HG03558 (cell line): Measurements from ENCODE around the gene PARVA.
"Not testable (repeated sequence)": the region's sequence is repeated elsewhere in the genome, so short reads cannot be mapped to it uniquely, and the experiment has no call there.

Source experiments
- ATAC-seq: cut with Tn5 transposase; IDR thresholded peaks from one replicate; pipeline ENCODE4 v1.9.1; 2021; ENCODE audit warnings: moderate number of reproducible peaks; ENCODE audit not compliant: unreplicated experiment; ENCODE audit errors: extremely low read depth

PARVA gene, protein sequence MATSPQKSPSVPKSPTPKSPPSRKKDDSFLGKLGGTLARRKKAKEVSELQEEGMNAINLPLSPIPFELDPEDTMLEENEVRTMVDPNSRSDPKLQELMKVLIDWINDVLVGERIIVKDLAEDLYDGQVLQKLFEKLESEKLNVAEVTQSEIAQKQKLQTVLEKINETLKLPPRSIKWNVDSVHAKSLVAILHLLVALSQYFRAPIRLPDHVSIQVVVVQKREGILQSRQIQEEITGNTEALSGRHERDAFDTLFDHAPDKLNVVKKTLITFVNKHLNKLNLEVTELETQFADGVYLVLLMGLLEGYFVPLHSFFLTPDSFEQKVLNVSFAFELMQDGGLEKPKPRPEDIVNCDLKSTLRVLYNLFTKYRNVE

DNA sequence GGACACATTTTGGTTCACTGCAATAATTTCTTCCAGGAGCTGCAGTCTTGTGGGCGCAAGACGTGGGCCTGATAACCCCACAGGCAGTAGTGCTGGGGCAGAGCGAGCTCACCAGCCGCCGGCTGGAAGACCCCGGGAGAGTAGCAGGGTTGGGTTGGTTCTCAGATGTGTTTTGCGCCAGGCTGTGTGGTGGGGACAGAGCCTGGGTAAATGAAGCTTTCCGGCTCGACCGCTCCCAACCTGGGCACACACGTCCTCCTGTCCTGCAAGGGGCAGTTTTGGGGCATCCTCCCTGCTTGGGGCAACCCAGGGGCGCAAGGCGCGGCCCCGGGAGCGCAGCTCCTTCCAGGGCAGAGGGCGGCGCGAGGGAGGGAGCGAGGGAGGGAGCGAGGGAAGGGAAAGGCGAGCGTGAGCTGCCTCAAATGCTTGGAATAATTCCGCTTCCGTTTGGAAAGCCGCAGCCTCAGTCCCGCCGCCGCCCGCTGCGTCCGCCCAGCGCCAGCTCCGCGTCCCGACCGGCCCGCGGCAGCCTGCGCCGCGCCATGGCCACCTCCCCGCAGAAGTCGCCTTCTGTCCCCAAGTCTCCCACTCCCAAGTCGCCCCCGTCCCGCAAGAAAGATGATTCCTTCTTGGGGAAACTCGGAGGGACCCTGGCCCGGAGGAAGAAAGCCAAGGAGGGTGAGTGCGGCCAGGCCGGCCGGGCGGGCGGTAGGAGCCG is at the start of gene PARVA:
Gene PARVA (plus strand): TSS at position 466 of the 718 bp plus-strand sequence. CDS start 77 bp downstream, at position 543.
- no peak for ATAC-seq

DNA sequence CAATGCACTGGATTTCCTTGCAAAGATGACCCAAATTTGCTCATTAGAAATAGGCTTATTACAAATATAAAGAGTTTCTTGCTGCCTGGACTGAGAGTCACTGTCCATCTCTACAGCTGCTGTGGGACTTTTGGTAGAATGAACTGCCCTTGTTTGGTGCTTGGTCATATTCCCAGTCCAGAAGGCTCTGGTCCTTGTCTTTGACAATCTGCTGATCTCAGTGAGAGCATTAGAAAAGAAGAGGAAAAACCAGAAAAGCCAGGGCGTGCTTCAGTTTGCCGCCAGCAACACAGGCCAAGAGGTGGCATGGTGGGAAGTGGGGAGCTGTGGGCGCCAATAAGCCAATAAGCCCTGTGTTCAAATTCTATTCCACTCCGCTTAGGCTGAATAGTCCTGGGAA is 48.2 kb upstream of the PARVA start:
- no peak for ATAC-seq

DNA sequence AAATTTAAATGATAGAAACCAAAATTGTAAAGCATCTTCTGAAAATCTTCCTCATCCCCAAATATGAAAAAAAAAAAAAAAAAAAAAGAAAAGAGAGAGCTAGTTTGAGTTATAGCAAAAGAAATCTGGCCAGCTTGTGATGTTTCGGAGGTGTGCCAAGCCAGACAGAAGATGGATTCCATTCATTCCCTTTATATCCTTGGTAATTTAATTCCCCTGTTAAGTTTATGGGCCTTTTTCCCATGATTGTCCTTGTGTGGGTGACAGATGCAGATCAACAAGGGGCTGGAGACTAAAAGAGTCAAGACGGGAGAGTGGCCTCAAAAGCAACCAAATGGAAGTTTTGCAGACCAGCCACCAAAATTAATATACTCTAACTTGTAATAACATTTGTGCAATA is 47.6 kb upstream of the PARVA start:
- ATAC-seq, result no peak

DNA sequence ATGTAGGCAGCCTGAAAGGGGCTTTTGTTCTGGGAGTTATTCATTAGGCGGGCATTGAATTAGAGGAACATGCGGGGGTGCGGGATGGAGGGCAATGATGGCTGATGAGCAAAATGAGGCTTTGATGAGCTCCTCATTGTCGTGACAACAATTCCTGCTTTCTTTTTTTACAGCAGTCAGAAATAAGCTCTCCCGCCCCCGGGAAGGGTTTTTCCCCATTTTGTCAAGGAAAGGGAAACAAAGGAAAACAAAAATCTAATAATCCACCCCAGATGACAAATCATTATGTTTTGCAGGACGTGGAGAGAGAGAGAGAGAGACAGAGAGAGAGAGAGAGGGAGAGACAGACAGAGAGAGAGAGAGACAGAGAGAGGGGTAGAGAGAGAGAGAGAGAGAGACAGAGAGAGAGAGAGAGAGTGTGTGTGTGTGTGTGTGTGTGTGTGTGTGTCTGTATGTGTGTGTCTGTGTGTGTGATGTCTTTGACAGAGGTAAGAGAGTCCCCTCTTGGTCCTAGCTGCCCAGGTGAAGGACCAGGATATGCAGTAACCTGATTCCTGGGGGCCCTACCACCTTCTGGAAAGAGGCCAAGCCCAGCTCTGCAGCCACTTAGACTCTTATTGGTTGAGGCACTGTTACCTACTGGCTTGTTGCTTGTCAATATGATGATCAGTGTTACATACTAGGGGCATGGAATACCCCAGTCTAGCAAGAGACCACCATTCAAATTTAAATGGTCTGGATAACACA is 46.7 kb upstream of the PARVA start:
- ATAC-seq, result no peak

DNA sequence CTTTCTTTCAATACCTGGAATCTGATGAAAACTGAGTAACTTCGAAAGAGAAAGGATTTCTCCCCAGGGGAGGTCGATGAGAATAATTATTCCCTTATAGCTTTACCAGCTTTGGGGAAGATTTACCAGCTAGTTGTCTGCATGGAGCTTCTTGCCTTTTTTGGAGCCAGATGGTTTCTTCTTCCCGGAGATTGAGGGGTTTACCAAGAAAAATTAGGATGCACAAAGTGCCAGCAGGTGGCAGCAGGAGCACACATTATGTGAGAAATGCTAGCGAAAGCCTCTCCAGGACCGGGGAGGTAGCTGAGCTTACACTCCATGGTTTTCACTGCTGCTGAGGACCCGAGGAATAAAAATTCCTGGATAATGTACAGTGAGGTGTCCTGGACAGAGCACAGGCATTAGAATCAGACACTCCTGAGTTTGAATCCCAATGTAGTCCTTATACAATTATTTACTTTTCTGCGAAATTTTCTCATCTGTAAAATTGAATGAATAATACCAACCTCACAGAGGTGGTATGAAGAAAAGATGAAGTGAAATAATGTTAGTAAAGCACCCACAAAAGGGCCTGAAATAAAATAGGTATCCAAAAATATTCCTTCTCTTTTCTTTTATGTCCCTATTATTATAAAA is 46.0 kb upstream of the PARVA start:
- ATAC-seq, result no peak

DNA sequence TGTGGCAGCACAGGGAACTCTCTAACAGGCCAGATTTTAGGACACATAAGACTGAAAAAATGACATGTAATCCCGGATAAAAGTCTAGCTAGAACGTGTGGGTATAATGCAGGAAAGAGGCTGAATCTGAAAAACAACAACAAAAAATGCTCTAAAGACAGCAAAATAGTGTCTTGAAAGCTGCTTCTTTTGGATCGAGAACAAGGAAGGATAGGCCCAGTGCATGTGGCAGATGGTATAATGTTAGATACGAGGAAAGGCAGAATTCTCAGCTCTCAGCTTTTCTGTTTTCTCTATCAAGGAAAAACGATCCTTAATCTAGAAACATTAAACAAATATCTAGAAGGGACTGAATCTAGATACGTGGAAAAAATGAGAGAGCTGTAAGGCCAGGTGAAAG is 33.8 kb upstream of the PARVA start:
- no peak for ATAC-seq

DNA sequence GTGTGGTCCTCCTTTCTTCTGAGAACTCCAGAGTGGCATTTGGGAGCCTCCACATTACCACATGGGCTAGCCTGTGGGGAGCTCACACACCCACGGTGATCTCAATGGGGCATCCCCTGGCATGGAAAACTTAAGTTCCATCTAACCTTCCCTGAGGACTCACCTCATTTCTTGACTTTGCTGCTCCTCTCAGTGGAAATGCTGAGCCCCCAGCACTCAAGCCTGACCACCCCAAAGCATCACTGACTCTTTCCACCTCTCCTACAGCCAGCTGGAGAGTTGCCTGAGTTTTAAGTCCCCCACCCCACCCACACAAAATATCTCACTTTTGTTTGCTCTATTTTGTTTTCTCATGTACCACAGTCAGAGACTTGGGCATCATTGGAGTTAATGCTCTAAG is 23.8 kb upstream of the PARVA start:
- ATAC-seq, result no peak

DNA sequence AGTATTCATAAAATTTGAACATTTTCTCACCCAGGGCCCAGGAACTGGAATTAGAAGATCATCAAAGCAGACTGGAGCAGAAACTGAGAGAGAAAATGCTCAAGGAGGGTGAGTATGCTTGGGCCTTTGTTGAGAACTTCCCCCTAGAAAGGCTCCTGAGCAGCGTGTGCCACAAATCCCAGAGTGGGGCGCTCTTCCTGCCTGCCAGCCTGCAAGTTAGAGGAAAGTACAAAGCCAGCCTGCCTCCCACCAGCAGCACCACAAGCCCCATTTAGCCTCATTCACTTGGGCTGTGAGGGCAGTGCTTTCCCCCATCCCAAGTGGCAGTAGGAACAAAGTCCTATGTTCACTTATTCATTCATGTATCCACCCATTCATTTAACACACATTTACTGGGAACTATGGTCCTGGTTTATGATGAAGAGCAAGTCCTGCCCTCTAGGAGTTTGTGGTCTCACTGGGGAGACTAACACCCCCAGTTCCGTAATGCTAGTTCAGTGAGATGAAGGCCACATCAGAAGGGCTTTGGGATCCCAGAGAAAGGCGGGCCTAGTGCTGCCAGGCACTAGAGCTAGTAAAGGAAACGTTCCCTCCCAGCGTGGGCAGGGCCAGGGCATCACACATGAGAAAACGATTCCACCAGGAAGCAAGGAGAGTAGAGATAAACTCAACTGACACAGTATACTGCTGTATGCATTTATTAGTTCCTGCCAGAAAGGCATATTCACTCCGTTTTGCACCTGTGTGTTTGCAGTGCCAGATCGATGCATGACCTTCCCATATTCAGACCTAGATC is 22.4 kb upstream of the PARVA start:
- ATAC-seq, result no peak

DNA sequence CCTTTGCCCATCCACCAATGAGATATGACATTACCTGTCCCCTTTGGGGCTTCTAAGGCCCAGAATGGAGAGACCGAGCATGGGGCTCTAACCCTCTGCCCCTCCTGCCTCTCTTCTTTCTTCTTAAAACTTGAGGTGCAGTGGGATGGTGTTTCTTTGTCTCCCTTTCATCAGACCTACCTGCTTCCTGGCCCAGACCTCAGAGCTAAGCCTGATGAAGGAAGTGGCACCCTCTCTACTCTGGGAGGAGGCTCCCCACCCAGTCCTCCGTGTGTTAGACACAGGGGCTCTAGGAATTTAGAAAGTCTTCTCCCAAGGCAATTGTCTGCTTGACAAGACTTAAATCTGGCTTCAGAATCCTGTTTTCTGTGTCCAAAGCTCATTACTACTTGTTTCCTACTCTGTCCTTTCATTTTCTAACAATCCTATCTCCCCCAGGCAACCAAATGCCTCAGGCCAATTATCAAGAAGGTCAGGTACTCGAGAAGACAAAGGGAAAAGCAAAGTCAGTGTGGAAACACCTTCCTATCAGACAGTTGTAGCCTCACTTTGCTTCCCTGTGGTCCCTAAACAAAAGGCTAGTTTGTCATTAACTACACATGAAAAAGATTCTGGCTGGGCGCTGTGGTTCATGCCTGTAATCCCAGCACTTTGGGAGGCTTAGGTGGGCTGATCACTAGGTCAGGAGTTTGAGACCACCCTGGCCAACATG is 20.3 kb upstream of the PARVA start:
- ATAC-seq, result no peak

DNA sequence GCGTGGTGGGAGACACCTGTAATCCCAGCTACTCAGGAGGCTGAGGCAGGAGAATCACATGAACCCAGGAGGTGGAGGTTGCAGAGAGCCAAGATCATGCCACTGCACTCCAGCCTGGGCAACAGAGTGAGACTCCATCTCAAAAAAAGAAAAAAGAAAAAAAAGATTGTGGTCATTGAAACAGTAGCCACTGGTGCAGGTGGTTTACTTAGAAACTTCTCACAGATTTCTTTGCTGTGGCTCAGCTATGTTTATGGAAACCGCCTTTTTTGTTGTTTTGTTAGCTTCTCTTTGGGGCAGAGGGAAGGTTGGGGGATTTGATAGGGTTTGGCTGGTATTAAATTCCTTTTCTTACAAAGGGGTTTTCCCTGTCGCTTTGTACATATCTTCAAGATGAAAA is 19.7 kb upstream of the PARVA start:
- not testable (repeated sequence) for ATAC-seq

DNA sequence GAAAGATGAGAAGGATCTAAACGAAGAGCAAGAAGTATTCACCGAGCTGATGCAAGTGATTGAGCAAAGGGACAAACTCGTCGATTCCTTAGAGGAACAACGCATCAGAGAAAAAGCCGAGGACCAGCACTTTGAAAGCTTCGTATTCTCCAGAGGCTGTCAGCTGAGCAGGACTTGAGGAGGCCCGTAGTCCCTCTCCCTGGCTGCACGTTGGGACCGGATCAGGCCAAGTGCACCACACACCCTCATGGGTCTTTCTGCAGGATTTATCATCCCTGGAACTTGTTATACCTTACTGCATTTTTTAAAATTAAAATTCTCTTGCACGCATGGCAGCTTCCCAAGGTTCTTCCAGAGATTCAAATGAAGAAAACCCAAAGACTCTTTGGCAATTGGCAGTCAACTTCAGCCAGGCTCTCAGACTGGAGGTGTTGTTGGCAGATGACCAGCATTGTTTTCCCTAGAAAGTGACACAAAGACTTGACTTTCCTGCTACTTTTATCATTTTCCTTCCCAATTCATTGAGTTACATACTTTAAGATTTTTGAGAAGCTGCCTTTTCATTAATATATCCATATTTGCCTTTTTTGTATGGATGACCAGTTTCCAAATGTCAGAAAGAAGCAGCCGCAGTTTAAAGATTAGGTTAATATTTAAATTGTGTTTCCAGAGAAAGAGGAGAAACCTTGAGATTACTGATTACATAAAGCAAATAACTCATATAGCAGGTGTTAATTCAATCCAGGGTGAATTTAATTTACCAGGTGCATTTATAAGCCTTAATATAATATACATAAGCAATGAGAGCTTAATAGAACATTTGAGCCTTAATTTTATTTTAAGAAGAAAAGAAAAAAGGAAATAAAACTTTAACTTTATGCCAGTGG is 18.8 kb upstream of the PARVA start:
- ATAC-seq, result no peak

DNA sequence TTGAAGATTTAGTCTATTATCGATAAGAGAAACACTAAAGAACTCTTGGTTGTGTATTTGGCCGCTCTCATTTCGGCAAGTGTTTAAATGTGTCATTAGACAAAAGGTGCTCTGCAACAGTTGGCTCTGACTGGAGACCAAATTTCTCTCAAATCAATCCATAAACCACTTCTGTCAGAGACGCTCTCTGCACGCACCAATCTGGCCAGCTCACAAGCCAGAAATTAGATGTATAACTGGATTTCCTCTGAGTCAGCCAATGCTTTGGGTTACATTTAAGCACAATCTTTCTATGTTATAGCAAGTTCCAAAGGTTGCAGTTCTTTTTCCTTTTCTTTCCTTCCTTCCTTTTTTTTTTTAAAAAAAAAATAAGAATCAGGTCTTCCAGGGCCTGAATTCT is 17.6 kb upstream of the PARVA start:
- no peak for ATAC-seq

DNA sequence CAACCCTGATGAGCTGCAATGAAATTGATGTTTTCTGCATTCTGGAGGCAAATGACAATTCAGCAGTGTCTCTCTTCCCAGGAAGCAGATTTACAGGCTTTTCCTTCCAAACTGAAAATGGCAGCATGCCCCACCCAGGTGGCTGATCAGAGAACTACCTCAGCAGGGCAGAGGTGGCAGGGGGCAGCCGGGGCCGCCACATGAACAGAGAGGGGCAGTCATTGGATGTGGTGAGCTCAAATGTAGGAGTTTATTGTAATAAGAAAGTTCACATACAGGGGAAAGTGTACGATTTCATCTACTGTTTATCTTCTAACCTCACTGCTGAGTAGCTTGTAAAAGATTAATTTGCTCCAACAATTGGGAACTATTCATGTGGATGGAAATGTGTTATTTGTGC is 15.7 kb upstream of the PARVA start:
- ATAC-seq, result no peak

DNA sequence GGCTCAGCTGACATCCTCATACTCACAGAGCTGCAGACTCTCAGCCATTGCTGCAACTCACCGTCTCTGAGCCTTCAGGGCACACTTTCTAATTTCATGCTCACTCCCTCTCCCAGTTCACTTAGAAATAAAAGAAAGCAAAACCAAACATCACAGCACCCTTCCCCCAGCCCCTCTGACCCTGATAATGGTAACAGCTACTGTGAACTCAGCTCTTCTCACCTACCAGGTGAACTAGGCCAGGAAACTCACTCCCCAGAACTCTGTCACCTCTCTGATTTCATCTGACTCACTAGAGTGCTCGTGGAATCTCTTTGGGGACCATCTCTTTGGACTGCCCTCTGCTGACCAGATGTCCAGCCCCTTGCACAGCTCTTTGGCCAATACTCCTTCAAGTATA is 14.5 kb upstream of the PARVA start:
- ATAC-seq, result no peak

DNA sequence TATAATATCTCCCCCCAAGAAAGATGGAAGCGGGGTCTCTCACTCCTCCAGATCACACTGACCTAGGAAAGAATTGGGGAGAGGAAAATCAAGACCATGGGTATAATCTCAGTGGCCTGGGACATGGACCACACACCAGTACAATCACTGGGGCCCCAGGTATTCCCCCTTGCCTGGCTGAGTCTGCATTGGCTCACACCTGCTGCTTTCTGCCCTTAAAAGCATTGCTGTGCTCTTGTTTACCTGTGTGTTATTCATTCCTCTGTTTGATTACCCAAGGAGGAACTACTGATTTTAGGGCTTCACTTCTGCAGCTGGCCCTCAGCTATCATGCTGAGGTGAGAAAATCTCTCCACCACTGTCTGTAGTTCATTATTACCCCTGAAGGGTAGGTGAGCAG is 14.0 kb upstream of the PARVA start:
- no peak for ATAC-seq

DNA sequence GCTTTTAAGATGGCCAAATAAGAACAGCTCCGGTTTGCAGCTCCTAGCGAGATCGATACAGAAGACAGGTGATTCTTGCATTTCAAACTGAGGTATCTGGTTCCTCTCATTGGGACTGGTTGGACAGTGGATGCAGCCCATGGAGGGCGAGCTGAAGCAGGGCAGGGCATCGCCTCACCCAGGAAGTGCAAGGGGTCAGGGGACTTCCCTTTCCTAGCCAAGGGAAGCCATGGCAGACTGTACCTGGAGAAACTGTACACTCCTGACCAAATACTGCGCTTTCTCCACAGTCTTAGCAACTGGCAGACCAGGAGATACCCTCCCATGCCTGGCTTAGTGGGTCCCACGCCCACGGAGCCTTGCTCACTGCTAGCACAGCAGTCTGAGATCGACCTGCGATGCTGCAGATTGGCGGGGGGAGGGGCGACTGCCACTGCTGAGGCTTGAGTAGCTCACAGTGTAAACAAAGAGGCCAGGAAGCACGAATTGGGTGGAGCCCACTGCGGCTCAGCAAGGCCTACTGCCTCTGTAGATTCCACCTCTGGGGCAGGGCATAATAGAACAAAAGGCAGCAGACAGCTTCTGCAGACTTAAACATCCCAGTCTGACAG is 11.3 kb upstream of the PARVA start:
- not testable (repeated sequence) for ATAC-seq

DNA sequence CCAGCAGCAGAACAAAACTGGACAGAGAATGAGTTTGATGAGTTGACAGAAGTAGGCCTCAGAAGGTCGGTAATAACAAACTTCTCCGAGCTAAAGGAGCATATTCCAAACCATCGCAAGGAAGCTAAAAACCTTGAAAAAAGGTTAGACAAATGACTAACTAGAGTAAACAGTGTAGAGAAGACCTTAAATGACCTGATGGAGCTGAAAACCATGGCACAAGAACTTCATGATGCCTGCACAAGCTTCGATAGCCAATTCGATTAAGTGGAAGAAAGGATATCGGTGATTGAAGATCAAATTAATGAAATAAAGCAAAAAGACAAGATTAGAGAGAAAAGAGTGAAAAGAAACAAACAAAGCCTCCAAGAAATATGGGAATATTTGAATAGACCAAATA is 10.3 kb upstream of the PARVA start:
- ATAC-seq, result not testable (repeated sequence)

DNA sequence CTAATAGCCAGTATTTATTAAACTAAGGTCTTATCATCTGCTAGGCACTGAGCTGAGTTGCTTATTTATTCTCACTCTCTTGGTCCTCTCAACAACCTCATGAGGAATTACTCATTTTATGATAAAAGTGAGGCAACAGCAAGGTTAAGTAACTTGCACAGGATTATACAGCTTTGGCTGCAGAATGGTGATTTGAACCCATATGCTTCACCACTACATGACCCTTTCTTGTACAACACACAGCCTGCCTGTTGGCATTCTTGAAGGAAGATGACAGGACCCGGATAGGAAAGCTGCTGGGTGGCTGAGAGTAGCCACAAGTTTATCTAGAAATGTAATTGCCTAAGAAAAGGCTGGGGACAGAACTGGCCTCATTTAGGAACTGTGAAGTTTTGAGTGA is 5.3 kb upstream of the PARVA start:
- ATAC-seq, result no peak
